Measurements from ENCODE around the gene DGKD. TPM values are rescaled to one million over a fixed set of nuclear protein-coding genes. Genes with fewer than 3 reads are reported as not detected.
A peak's percentile ranks its signal among the peaks of the same experiment; 100 is the strongest.
"Not testable (repeated sequence)": the region's sequence is repeated elsewhere in the genome, so short reads cannot be mapped to it uniquely, and the experiment has no call there.

The DGKD gene
- polyA plus RNA-seq, 4 donors, result 22.8 to 27.3 (median 23.9) TPM

- no peak for DNase-seq (ENCODE audit: low read depth in 4 of 4, low spot score in 3 of 4)
Measured at GRCh38 chr2:233384811-233385488, 30.7 kb downstream of the DGKD start.

- DNase-seq (ENCODE audit: low read depth in 4 of 4, low spot score in 3 of 4), result no peak
Measured at GRCh38 chr2:233385489-233386044, 31.3 kb downstream of the DGKD start.

GRCh38 chr2:233386382-233387041 lies 32.2 kb downstream of the DGKD start:
- DNase-seq (ENCODE audit: low read depth in 4 of 4, low spot score in 3 of 4), result no peak

- DNase-seq (ENCODE audit: low read depth in 4 of 4, low spot score in 3 of 4), result no peak
Measured at GRCh38 chr2:233387225-233387624, 32.9 kb downstream of the DGKD start.

GRCh38 chr2:233387667-233388528 lies 33.6 kb downstream of the DGKD start:
- peak; percentile 75 to 82 (median 79) for DNase-seq (ENCODE audit: low read depth in 4 of 4, low spot score in 3 of 4)

GRCh38 chr2:233389601-233390125 lies 35.4 kb downstream of the DGKD start:
- no peak for DNase-seq (ENCODE audit: low read depth in 4 of 4, low spot score in 3 of 4)

GRCh38 chr2:233395687-233396086 lies 41.4 kb downstream of the DGKD start:
- DNase-seq (ENCODE audit: low read depth in 4 of 4, low spot score in 3 of 4), result no peak

- DNase-seq (ENCODE audit: low read depth in 4 of 4, low spot score in 3 of 4), result not testable (repeated sequence)
Measured at GRCh38 chr2:233396726-233397665, 42.7 kb downstream of the DGKD start.

- no peak for DNase-seq (ENCODE audit: low read depth in 4 of 4, low spot score in 3 of 4)
Measured at GRCh38 chr2:233399306-233400225, 45.3 kb downstream of the DGKD start.

GRCh38 chr2:233400341-233400740 lies 46.0 kb downstream of the DGKD start:
- DNase-seq (ENCODE audit: low read depth in 4 of 4, low spot score in 3 of 4), result no peak

GRCh38 chr2:233400961-233401360 lies 46.7 kb downstream of the DGKD start:
- no peak for DNase-seq (ENCODE audit: low read depth in 4 of 4, low spot score in 3 of 4)

- no peak for DNase-seq (ENCODE audit: low read depth in 4 of 4, low spot score in 3 of 4)
Measured at GRCh38 chr2:233402346-233402745, 48.1 kb downstream of the DGKD start.

GRCh38 chr2:233402789-233403188 lies 48.5 kb downstream of the DGKD start:
- DNase-seq (ENCODE audit: low read depth in 4 of 4, low spot score in 3 of 4), result no peak

- DNase-seq (ENCODE audit: low read depth in 4 of 4, low spot score in 3 of 4), result no peak
Measured at GRCh38 chr2:233404222-233404621, 49.9 kb downstream of the DGKD start.

- no peak for DNase-seq (ENCODE audit: low read depth in 4 of 4, low spot score in 3 of 4)
Measured at GRCh38 chr2:233406865-233407264, 52.6 kb downstream of the DGKD start.

- DNase-seq (ENCODE audit: low read depth in 4 of 4, low spot score in 3 of 4), result no peak
Measured at GRCh38 chr2:233407771-233408181, 53.5 kb downstream of the DGKD start.

GRCh38 chr2:233408366-233409285 lies 54.3 kb downstream of the DGKD start:
- no peak for DNase-seq (ENCODE audit: low read depth in 4 of 4, low spot score in 3 of 4)

Data from right renal pelvis (tissue), 4 donors.